OCI-LY3 (cell line): ENCODE data around the gene ITPKB.
A peak's percentile ranks its signal among the peaks of the same experiment; 100 is the strongest.

Source experiments
- H2AFZ ChIP-seq: fragments of 200-600, 300-600 bp; shearing (Covaris generic); 2 replicates; pipeline ENCODE4 v1.6.0; 2014; ENCODE audit warnings: antibody characterized with exemption, low read depth, low read length
- H3K27ac ChIP-seq: fragments of 200-600, 300-600 bp; sonication (generic); 2 replicates; pipeline ENCODE4 v1.5.1; 2014; ENCODE audit warnings: mild to moderate bottlenecking, low read length, moderate library complexity, mixed read lengths
- H3K27me3 ChIP-seq: fragments of 200-600, 300-600 bp; sonication (generic); 2 replicates; pipeline ENCODE4 v1.6.1; 2014; ENCODE audit warnings: low read depth, low read length, mixed read lengths
- H3K36me3 ChIP-seq: fragments of 200-600, 300-600 bp; sonication (generic); replicated peaks from 2 replicates; pipeline ENCODE3; 2014; ENCODE audit warnings: low read depth, low read length, mixed read lengths
- H3K4me1 ChIP-seq: fragments of 300-600, 200-600 bp; sonication (generic); 2 replicates; pipeline ENCODE4 v1.6.1; 2014; ENCODE audit warnings: low read length, mixed read lengths
- H3K4me2 ChIP-seq: fragments of 200-600, 300-600 bp; sonication (generic); 2 replicates; pipeline ENCODE4 v1.6.1; 2014; ENCODE audit warnings: low read length, mixed read lengths
- H3K4me3 ChIP-seq: fragments of 300-600, 200-600 bp; sonication (generic); 2 replicates; pipeline ENCODE4 v1.5.1; 2014; ENCODE audit warnings: antibody characterized with exemption, mild to moderate bottlenecking, low read length, moderate library complexity
- H3K79me2 ChIP-seq: fragments of 300-600, 200-600 bp; shearing (Covaris generic); 2 replicates; pipeline ENCODE4 v1.6.1; 2014; ENCODE audit warnings: mild to moderate bottlenecking, low read length, mixed read lengths
- H3K9ac ChIP-seq: fragments of 300-600, 200-600 bp; shearing (Covaris generic); 2 replicates; pipeline ENCODE4 v1.6.0; 2014; ENCODE audit warnings: mild to moderate bottlenecking, low read length, moderate library complexity
- H3K9me3 ChIP-seq: fragments of 200-600, 300-600 bp; shearing (Covaris generic); 2 replicates; pipeline ENCODE4 v1.6.1; 2014; ENCODE audit warnings: low read length, mixed read lengths; ENCODE audit not compliant: insufficient read depth
- H4K20me1 ChIP-seq: fragments of 200-600, 300-600 bp; sonication (generic); 2 replicates; pipeline ENCODE4 v1.6.1; 2016; ENCODE audit warnings: low read length, mixed read lengths; ENCODE audit not compliant: insufficient read depth
- CTCF ChIP-seq: fragments of 200-600, 300-600 bp; sonication (generic); IDR thresholded peaks from 2 replicates; pipeline ENCODE4 v1.5.1; 2014; ENCODE audit warnings: antibody characterized with exemption, low read length, low read depth
- EZH2phosphoT487 ChIP-seq: fragments of 200-600 bp; shearing (Covaris generic); IDR thresholded peaks from 2 replicates; pipeline ENCODE4 v1.6.1; 2018; ENCODE audit warnings: antibody characterized with exemption, mixed run types, low read depth

Gene ITPKB

GRCh38 chr1:226695335-226695900 is 43.7 kb downstream of the ITPKB start:
- Histone ChIP-seq H3K4me3 (no peak overlapping the region), H3K79me2 (no peaks in the 10 kb centered on the region), H4K20me1 (peaks cover 6% of the 10 kb centered on the region; the same call in 1 of the 2 replicates), H3K9ac (no peak overlapping the region), H3K9me3 (no peaks in the 10 kb centered on the region), H3K27me3 (no peaks in the 10 kb centered on the region), H3K27ac (no peak overlapping the region), H3K4me2 (no peak overlapping the region), H3K4me1 (peaks cover 37% of the 10 kb centered on the region), H3K36me3 (no peaks in the 10 kb centered on the region), H2AFZ (no peak overlapping the region)
- no peak for TF ChIP-seq CTCF
- no peak for TF ChIP-seq EZH2phosphoT487

- H3K4me3 ChIP-seq, result no peak overlapping the region
- no peak overlapping the region for H3K4me2 ChIP-seq
- H3K4me1 ChIP-seq, result peaks cover 43% of the 10 kb centered on the region
Observed at GRCh38 chr1:226692823-226693222, 46.3 kb downstream of the ITPKB start.

GRCh38 chr1:226692051-226692792 is 46.9 kb downstream of the ITPKB start:
- no peaks in the 10 kb centered on the region for H3K79me2 ChIP-seq
- H3K9me3 ChIP-seq, result no peaks in the 10 kb centered on the region
- no peaks in the 10 kb centered on the region for H3K36me3 ChIP-seq
- H3K27me3 ChIP-seq, result no peaks in the 10 kb centered on the region
- peaks cover 40% of the 10 kb centered on the region for H3K4me1 ChIP-seq
- TF ChIP-seq CTCF (no peak), EZH2phosphoT487 (no peak)
- no peak overlapping the region for H2AFZ ChIP-seq
- H3K9ac ChIP-seq, result no peak overlapping the region
- no peak overlapping the region for H3K4me2 ChIP-seq
- H3K4me3 ChIP-seq, result no peak overlapping the region
- H3K27ac ChIP-seq, result no peak overlapping the region
- peaks cover 11% of the 10 kb centered on the region; the same call in 1 of the 2 replicates for H4K20me1 ChIP-seq

More at GRCh38 chr1:226692823-226693222, 46.3 kb downstream of the ITPKB start:
- no peak for TF ChIP-seq EZH2phosphoT487
- TF ChIP-seq CTCF, result no peak
- H3K27me3 ChIP-seq, result no peaks in the 10 kb centered on the region
- H2AFZ ChIP-seq, result no peak overlapping the region
- H3K36me3 ChIP-seq, result no peaks in the 10 kb centered on the region
- no peaks in the 10 kb centered on the region for H3K79me2 ChIP-seq
- H3K27ac ChIP-seq, result no peak overlapping the region
- H3K9ac ChIP-seq, result no peak overlapping the region
- H4K20me1 ChIP-seq, result peaks cover 8% of the 10 kb centered on the region; the same call in 1 of the 2 replicates
- H3K9me3 ChIP-seq, result no peaks in the 10 kb centered on the region

- Histone ChIP-seq H3K4me3 (no peak overlapping the region), H3K79me2 (no peaks in the 10 kb centered on the region), H3K27ac (no peak overlapping the region), H3K9me3 (no peaks in the 10 kb centered on the region), H3K9ac (no peak overlapping the region), H3K27me3 (no peaks in the 10 kb centered on the region), H3K36me3 (no peaks in the 10 kb centered on the region), H3K4me2 (peak overlapping the region; percentile 12; the same call in 1 of the 2 replicates), H3K4me1 (peaks cover 30% of the 10 kb centered on the region), H4K20me1 (peaks cover 5% of the 10 kb centered on the region; the same call in 1 of the 2 replicates), H2AFZ (no peak overlapping the region)
- TF ChIP-seq EZH2phosphoT487, result no peak
- TF ChIP-seq CTCF, result no peak
Observed at GRCh38 chr1:226691247-226691646, 47.8 kb downstream of the ITPKB start.
